ENCODE measurements around the gene CSMD2. TPM values are rescaled to one million over a fixed set of nuclear protein-coding genes. Genes with fewer than 3 reads are reported as not detected.

The CSMD2 gene
- total and polyA plus RNA-seq, 2 of the 4 experiments (the other 2 are of a cell fraction) = under 0.01 to 0.36 TPM

DNA sequence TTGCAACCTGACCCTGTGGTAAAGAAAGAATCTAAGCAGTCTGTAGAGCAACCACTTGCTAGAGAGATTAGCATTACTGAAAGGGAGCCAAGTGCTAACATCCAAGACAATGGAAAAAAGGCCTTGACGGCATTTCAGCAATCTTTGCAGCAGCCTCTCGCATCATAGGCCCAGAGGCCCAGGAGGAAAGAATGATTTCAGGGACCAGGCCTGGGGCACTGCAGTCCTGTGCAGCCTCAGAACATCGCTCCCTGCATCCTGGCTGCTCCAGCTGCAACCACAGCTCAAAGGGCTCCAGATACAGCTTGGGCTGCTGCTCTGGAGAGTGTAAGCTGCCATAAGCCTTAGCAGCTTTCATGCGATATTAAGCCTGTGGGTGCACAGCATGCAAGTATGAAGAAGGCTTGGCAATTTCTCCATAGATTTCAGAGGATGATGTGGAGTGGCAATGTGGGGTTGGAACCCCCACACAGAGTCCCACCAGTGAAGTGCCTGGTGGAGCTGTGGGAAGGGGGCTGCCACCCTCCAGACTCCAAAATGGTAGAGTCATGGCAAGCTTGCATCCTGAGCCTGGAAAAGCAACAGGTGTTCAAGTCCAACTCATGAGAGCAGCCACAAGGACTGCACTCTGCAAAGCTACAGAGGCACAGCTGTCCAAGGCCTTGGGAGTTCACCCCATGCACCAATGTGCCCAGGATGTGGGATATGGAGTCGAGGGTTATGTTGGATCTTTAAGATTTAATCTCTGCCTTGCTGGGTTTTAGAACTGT lies 411.8 kb downstream of the CSMD2 start:
- H2BK15ac ChIP-seq (ENCODE audit: low read depth, low read length) = no peak overlapping the region
- H2BK5ac ChIP-seq (ENCODE audit: low read depth, low read length, poor library complexity, severe bottlenecking) = no peak overlapping the region
- no peak overlapping the region for H3K27ac ChIP-seq (ENCODE audit: insufficient read depth, low read length)
- H3K4me3 ChIP-seq (ENCODE audit: insufficient read depth, low read depth, low read length) = no peak overlapping the region
- H4K8ac ChIP-seq (ENCODE audit: low read depth in 2 of 2, low read length in 2 of 2) = no peak overlapping the region
- TF ChIP-seq CEBPB (IDR thresholded peaks at IDR 0.05; ENCODE audit: low read depth, low read length) (no peak), POLR2A (IDR thresholded peaks at IDR 0.05; ENCODE audit: low read depth, low read length) (no peak), SMC3 (IDR thresholded peaks at IDR 0.05; ENCODE audit: low read depth, low read length) (no peak), FOS (IDR thresholded peaks at IDR 0.05; ENCODE audit: low read depth, low read length) (no peak), MXI1 (IDR thresholded peaks at IDR 0.05; ENCODE audit: borderline replicate concordance, low read depth, low read length) (no peak), CHD1 (IDR thresholded peaks at IDR 0.05; ENCODE audit: low read depth, low read length) (no peak), RCOR1 (IDR thresholded peaks at IDR 0.05; ENCODE audit: insufficient replicate concordance, low read length) (no peak), RAD21 (IDR thresholded peaks at IDR 0.05; ENCODE audit: low read length) (no peak), BHLHE40 (IDR thresholded peaks at IDR 0.05; ENCODE audit: low read depth, low read length) (no peak)
- TF ChIP-seq, protein P1, sequence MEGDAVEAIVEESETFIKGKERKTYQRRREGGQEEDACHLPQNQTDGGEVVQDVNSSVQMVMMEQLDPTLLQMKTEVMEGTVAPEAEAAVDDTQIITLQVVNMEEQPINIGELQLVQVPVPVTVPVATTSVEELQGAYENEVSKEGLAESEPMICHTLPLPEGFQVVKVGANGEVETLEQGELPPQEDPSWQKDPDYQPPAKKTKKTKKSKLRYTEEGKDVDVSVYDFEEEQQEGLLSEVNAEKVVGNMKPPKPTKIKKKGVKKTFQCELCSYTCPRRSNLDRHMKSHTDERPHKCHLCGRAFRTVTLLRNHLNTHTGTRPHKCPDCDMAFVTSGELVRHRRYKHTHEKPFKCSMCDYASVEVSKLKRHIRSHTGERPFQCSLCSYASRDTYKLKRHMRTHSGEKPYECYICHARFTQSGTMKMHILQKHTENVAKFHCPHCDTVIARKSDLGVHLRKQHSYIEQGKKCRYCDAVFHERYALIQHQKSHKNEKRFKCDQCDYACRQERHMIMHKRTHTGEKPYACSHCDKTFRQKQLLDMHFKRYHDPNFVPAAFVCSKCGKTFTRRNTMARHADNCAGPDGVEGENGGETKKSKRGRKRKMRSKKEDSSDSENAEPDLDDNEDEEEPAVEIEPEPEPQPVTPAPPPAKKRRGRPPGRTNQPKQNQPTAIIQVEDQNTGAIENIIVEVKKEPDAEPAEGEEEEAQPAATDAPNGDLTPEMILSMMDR (conservative IDR thresholded peaks at IDR 0.05; ENCODE audit: low read depth, low read length) = no peak
- TF ChIP-seq, protein P2, sequence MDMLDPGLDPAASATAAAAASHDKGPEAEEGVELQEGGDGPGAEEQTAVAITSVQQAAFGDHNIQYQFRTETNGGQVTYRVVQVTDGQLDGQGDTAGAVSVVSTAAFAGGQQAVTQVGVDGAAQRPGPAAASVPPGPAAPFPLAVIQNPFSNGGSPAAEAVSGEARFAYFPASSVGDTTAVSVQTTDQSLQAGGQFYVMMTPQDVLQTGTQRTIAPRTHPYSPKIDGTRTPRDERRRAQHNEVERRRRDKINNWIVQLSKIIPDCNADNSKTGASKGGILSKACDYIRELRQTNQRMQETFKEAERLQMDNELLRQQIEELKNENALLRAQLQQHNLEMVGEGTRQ (IDR thresholded peaks at IDR 0.05; ENCODE audit: low read depth, low read length) = no peak
- ChIA-PET CTCF (no interaction called here), POLR2A (ENCODE audit: unreplicated experiment) (no interaction called here)
- intact Hi-C loops (cut with micrococcal nuclease) (no loop called here), dilution Hi-C loops (cut with HindIII; ENCODE audit: low sequenced_read_pairs, unreplicated experiment) (no loop called here), in situ Hi-C loops (cut with MboI; ENCODE audit: low sequenced_read_pairs) (no loop called here)
- H4K91ac ChIP-seq (ENCODE audit: insufficient read depth, low read depth, low read length) = no peak overlapping the region
- H3K79me1 ChIP-seq (ENCODE audit: low read depth in 1 of 2, low read length in 2 of 2) = no peaks in the 10 kb centered on the region
- H2AK9ac ChIP-seq (replicated peaks; ENCODE audit: low read depth, low read length, poor library complexity) = no peak overlapping the region
- no peak overlapping the region for H3K56ac ChIP-seq (ENCODE audit: extremely low read depth, insufficient read depth, low read length)
- H2BK120ac ChIP-seq (ENCODE audit: low read depth, low read length) = no peak overlapping the region
- H3K9ac ChIP-seq (ENCODE audit: low read depth, low read length) = no peak overlapping the region
- no peak overlapping the region for H3K14ac ChIP-seq (replicated peaks; ENCODE audit: low read depth, low read length)
- no peaks in the 10 kb centered on the region for H3K4me1 ChIP-seq (ENCODE audit: control insufficient read depth, insufficient read depth, low read length)
- no peak overlapping the region for H4K5ac ChIP-seq (ENCODE audit: low read depth, low read length)
- H3K36me3 ChIP-seq (ENCODE audit: control insufficient read depth, insufficient read depth, low read length) = no peaks in the 10 kb centered on the region
- DNase-seq (no peak), ATAC-seq (ENCODE audit: low read depth) (no peak)
- 50% methylated on average over 1 of the region's 5 CpGs; no CpG with 5 or more reads in 1 of the 2 experiments for WGBS, 2 experiments (ENCODE audit: extremely low coverage in 2 of 2, insufficient read length in 1 of 2)
- no peak overlapping the region for H3K23ac ChIP-seq (ENCODE audit: low read depth, low read length)
- H3K4ac ChIP-seq (ENCODE audit: low read depth, low read length) = no peak overlapping the region
- H3K9me1 ChIP-seq (ENCODE audit: insufficient read depth, low read length) = no peaks in the 10 kb centered on the region
- H3K18ac ChIP-seq (ENCODE audit: low read depth, low read length) = no peak overlapping the region
- no peaks in the 10 kb centered on the region for H3K27me3 ChIP-seq (ENCODE audit: control insufficient read depth, insufficient read depth, low read length)
- H2AFZ ChIP-seq (replicated peaks; ENCODE audit: low read length, poor library complexity) = no peak overlapping the region
- BruUV-seq (replicated peaks) = no TSS peak
- peaks cover 4% of the 10 kb centered on the region; the same call in 1 of the 2 replicates for H3K9me3 ChIP-seq (ENCODE audit: control insufficient read depth, insufficient read depth, low read length)
- H3K4me2 ChIP-seq (ENCODE audit: low read depth, low read length) = no peak overlapping the region
- H4K20me1 ChIP-seq (ENCODE audit: insufficient read depth, low read length) = no peaks in the 10 kb centered on the region
- H2BK20ac ChIP-seq (ENCODE audit: low read depth, low read length) = no peak overlapping the region
- no peak overlapping the region for H2AK5ac ChIP-seq (ENCODE audit: low read depth, low read length)
